Right cardiac atrium (tissue), 5 donors: Measurements from ENCODE around the gene BRD7. TPM values are rescaled to one million over a fixed set of nuclear protein-coding genes. Genes with fewer than 3 reads are reported as not detected.

Source experiments
- ATAC-seq, 2 donors: fragments of 200-7000 bp; cut with Tn5 transposase; one replicate each; pipeline versions ENCODE4 v1.8.0 to v1.9.1; 2020; ENCODE audit warnings: moderate library complexity in 2 of 2, mild to moderate bottlenecking in 1 of 2
- DNase-seq, 3 donors: peaks; one replicate each; pipeline ENCODE4 v3.0.0-alpha.2; 2020
- H3K27ac ChIP-seq: one replicate; pipeline ENCODE4 v1.5.1; 2013; ENCODE audit warnings: mild to moderate bottlenecking, low read length, control low read depth, moderate library complexity
- H3K27me3 ChIP-seq: one replicate; pipeline ENCODE4 v1.6.1; 2013; ENCODE audit not compliant: control insufficient read depth, insufficient read depth
- H3K4me1 ChIP-seq: one replicate; pipeline ENCODE4 v1.6.1; 2013; ENCODE audit warnings: low read length; ENCODE audit not compliant: control insufficient read depth, insufficient read depth
- H3K4me3 ChIP-seq: one replicate; pipeline ENCODE4 v1.5.1; 2013; ENCODE audit warnings: low read length, control low read depth
- H3K9me3 ChIP-seq: one replicate; pipeline ENCODE4 v1.6.1; 2013; ENCODE audit warnings: low read length; ENCODE audit not compliant: control insufficient read depth
- WGBS: extraction: QIAGEN DNeasy Blood & Tissue Kit; methylation state at CpG from one replicate; pipeline ENCODE4 v1.1.7; 2013; 5-methylcytosine and 5-hydroxymethylcytosine counted together
- intact Hi-C, 4 donors: fragments of 100-400 bp; cut with DNase I; formaldehyde crosslinking; loops; one replicate each; pipeline versions ENCODE4 v1.11.0 to v1.14.0; 2022 to 2023
- polyA plus RNA-seq: library from polyadenylated mRNA; stranded (reverse); fragments of 200-250 nt; gene quantifications from one replicate; pipeline ENCODE4 v1.2.3, GENCODE V29; 2013
- total RNA-seq, 4 donors: library from RNA; stranded (reverse); fragmentation: NEBNext Ultra II Directional; extraction: Animal tissue kit (Norgen Biotek cat#: 25700); gene quantifications; one replicate each; pipeline ENCODE4 v1.2.1, GENCODE V29; 2021
- donor health status: healthy with polysubstance abuse.
- donor health status: DM: no; HTN: yes; CAD: no.
- donor health status: DM: no; HTN: no; CAD: no.
- donor health status: DM: no; HTN: yes; CAD: no; lungs with severe emphysema.
- donor health status: DM: yes; HTN: yes; CAD: no.

Gene BRD7
- total and polyA plus RNA-seq, 5 donors, result 33.8 to 48.0 (median 43.6) TPM

- peak; percentile 14 to 39 (median 29) for DNase-seq
These were observed 74.6 kb downstream of the BRD7 start for GRCh38 chr16:50293994-50294855.

GRCh38 chr16:50293041-50293783 lies 75.6 kb downstream of the BRD7 start:
- DNase-seq (peak; percentile 6 to 51 (median 17)), ATAC-seq (no peak)
- H3K4me3 ChIP-seq, result no peak overlapping the region
- no peaks in the 10 kb centered on the region for H3K4me1 ChIP-seq
- no peak overlapping the region for H3K27ac ChIP-seq
- WGBS, result 91% methylated on average over 20 of the region's 20 CpGs
- intact Hi-C loops, result no loop called here
- H3K9me3 ChIP-seq, result no peaks in the 10 kb centered on the region
- no peaks in the 10 kb centered on the region for H3K27me3 ChIP-seq

More at GRCh38 chr16:50293994-50294855, 74.6 kb downstream of the BRD7 start:
- H3K27ac ChIP-seq, result no peak overlapping the region
- WGBS, result 84% methylated on average over 20 of the region's 20 CpGs
- no peaks in the 10 kb centered on the region for H3K4me1 ChIP-seq
- no peaks in the 10 kb centered on the region for H3K9me3 ChIP-seq
- ATAC-seq, result no peak
- no peak overlapping the region for H3K4me3 ChIP-seq
- no peaks in the 10 kb centered on the region for H3K27me3 ChIP-seq
- intact Hi-C loops, result no loop called here

GRCh38 chr16:50292566-50292948 lies 76.2 kb downstream of the BRD7 start:
- no peak overlapping the region for H3K4me3 ChIP-seq
- no peak overlapping the region for H3K27ac ChIP-seq
- DNase-seq (peak in 2 of 3 donors; percentile 9 to 38), ATAC-seq (no peak)
- no peaks in the 10 kb centered on the region for H3K4me1 ChIP-seq
- intact Hi-C loops, result no loop called here
- no peaks in the 10 kb centered on the region for H3K9me3 ChIP-seq
- H3K27me3 ChIP-seq, result no peaks in the 10 kb centered on the region
- 89% methylated on average over 12 of the region's 12 CpGs for WGBS

- intact Hi-C loops, result no loop called here
- DNase-seq (peak in 2 of 3 donors; percentile 47 to 52), ATAC-seq (no peak)
- no peak overlapping the region for H3K27ac ChIP-seq
- H3K9me3 ChIP-seq, result no peaks in the 10 kb centered on the region
- no peak overlapping the region for H3K4me3 ChIP-seq
- H3K4me1 ChIP-seq, result no peaks in the 10 kb centered on the region
- H3K27me3 ChIP-seq, result no peaks in the 10 kb centered on the region
- WGBS, result 87% methylated on average over 26 of the region's 26 CpGs
These were observed 76.8 kb downstream of the BRD7 start for GRCh38 chr16:50291719-50292565.

- Histone ChIP-seq H3K9me3 (no peaks in the 10 kb centered on the region), H3K27me3 (no peaks in the 10 kb centered on the region), H3K27ac (no peak overlapping the region), H3K4me1 (no peaks in the 10 kb centered on the region), H3K4me3 (no peak overlapping the region)
- intact Hi-C loops, result no loop called here
- ATAC-seq, result no peak
- WGBS, result 90% methylated on average over 6 of the region's 6 CpGs
- DNase-seq, result peak in 2 of 3 donors; percentile 24 to 42
These were observed 77.9 kb downstream of the BRD7 start for GRCh38 chr16:50290856-50291255.

- no peaks in the 10 kb centered on the region for H3K4me1 ChIP-seq
- no peaks in the 10 kb centered on the region for H3K9me3 ChIP-seq
- WGBS, result 90% methylated on average over 30 of the region's 30 CpGs
- peak in 2 of 3 donors; percentile 42 to 43 for DNase-seq
- no peaks in the 10 kb centered on the region for H3K27me3 ChIP-seq
- ATAC-seq, result no peak
- no peak overlapping the region for H3K27ac ChIP-seq
- no peak overlapping the region for H3K4me3 ChIP-seq
- intact Hi-C loops, result no loop called here
These were observed 78.6 kb downstream of the BRD7 start for GRCh38 chr16:50289950-50290764.

GRCh38 chr16:50288920-50289319 lies 79.9 kb downstream of the BRD7 start:
- H3K9me3 ChIP-seq, result no peaks in the 10 kb centered on the region
- 79% methylated on average over 3 of the region's 3 CpGs for WGBS
- no peaks in the 10 kb centered on the region for H3K27me3 ChIP-seq
- H3K4me3 ChIP-seq, result no peak overlapping the region
- H3K27ac ChIP-seq, result no peak overlapping the region
- no peaks in the 10 kb centered on the region for H3K4me1 ChIP-seq
- ATAC-seq (no peak), DNase-seq (no peak)
- intact Hi-C loops, result no loop called here

GRCh38 chr16:50288026-50288425 lies 80.8 kb downstream of the BRD7 start:
- intact Hi-C loops, result no loop called here
- peak; percentile 7 to 58 (median 56) for DNase-seq
- no peak for ATAC-seq
- no peaks in the 10 kb centered on the region for H3K27me3 ChIP-seq
- 86% methylated on average over 17 of the region's 17 CpGs for WGBS
- no peak overlapping the region for H3K4me3 ChIP-seq
- H3K4me1 ChIP-seq, result no peaks in the 10 kb centered on the region
- H3K27ac ChIP-seq, result no peak overlapping the region
- no peaks in the 10 kb centered on the region for H3K9me3 ChIP-seq

GRCh38 chr16:50286681-50287080 lies 82.1 kb downstream of the BRD7 start:
- 96% methylated on average over 3 of the region's 3 CpGs for WGBS
- H3K4me3 ChIP-seq, result no peak overlapping the region
- H3K9me3 ChIP-seq, result no peaks in the 10 kb centered on the region
- DNase-seq, result no peak
- peaks cover 3% of the 10 kb centered on the region for H3K4me1 ChIP-seq
- intact Hi-C loops, result no loop called here
- no peak overlapping the region for H3K27ac ChIP-seq
- no peak for ATAC-seq
- no peaks in the 10 kb centered on the region for H3K27me3 ChIP-seq

GRCh38 chr16:50285406-50286003 lies 83.3 kb downstream of the BRD7 start:
- DNase-seq (peak; percentile 31 to 67 (median 59)), ATAC-seq (peak in 1 of 2 donors; percentile 24)
- 54% methylated on average over 5 of the region's 5 CpGs for WGBS
- Histone ChIP-seq H3K9me3 (no peaks in the 10 kb centered on the region), H3K4me3 (no peak overlapping the region), H3K4me1 (peaks cover 3% of the 10 kb centered on the region), H3K27ac (no peak overlapping the region), H3K27me3 (no peaks in the 10 kb centered on the region)
- intact Hi-C loops, result no loop called here
